HepG2 (cell line): ENCODE measurements around the gene PRDM12. TPM values are rescaled to one million over a fixed set of nuclear protein-coding genes. Genes with fewer than 3 reads are reported as not detected.

ENCODE experiments used
- AGO1 ChIP-seq: fragments of 200-400 bp; formaldehyde crosslinking; IDR thresholded peaks from 2 replicates; pipeline ENCODE4 v1.6.1; 2017; ENCODE audit warnings: mild to moderate bottlenecking, low read depth, low read length, moderate library complexity; ENCODE audit not compliant: poor library complexity, severe bottlenecking
- KMT2B ChIP-seq: IDR thresholded peaks from 2 replicates; pipeline ENCODE4 v1.6.1; 2016; ENCODE audit warnings: missing genetic modification reagents, missing compliant biosample characterization
- MED13 ChIP-seq: sonication (generic); formaldehyde crosslinking; IDR thresholded peaks from 2 replicates; pipeline ENCODE4 v1.5.0; 2020; ENCODE audit warnings: missing genetic modification reagents
- POLR2G ChIP-seq: fragments of 200-400 bp; formaldehyde crosslinking; IDR thresholded peaks from 2 replicates; pipeline ENCODE4 v1.6.1; 2018; ENCODE audit warnings: mild to moderate bottlenecking, low read depth, low read length, moderate library complexity
- SMARCE1 ChIP-seq: fragments of 450-650 bp; IDR thresholded peaks from 2 replicates; pipeline ENCODE4 v1.6.1; 2017; ENCODE audit warnings: borderline replicate concordance
- ZBTB20 ChIP-seq: sonication (generic); formaldehyde crosslinking; IDR thresholded peaks from 2 replicates; pipeline ENCODE4 v1.8.1; 2023; ENCODE audit warnings: missing genetic modification reagents, low read depth, mild to moderate bottlenecking, borderline replicate concordance
- ZEB1 ChIP-seq: IDR thresholded peaks from 2 replicates; pipeline ENCODE4 v1.6.1; 2012; ENCODE audit warnings: mild to moderate bottlenecking, low read depth, inconsistent platforms; ENCODE audit not compliant: insufficient replicate concordance
- ZNF235 ChIP-seq: sonication (generic); formaldehyde crosslinking; IDR thresholded peaks from 2 replicates; pipeline ENCODE4 v1.8.1; 2023; ENCODE audit warnings: mild to moderate bottlenecking, missing genetic modification reagents, borderline replicate concordance
- ZNF841 ChIP-seq: sonication (generic); formaldehyde crosslinking; IDR thresholded peaks from 2 replicates; pipeline ENCODE4 v1.8.1; 2023; ENCODE audit warnings: missing genetic modification reagents, borderline replicate concordance
- ZSCAN30 ChIP-seq: sonication (generic); formaldehyde crosslinking; IDR thresholded peaks from 2 replicates; pipeline ENCODE4 v1.5.0; 2020; ENCODE audit warnings: mild to moderate bottlenecking, missing genetic modification reagents
- polyA plus RNA-seq, 8 experiments: library from polyadenylated mRNA; depleted of rRNA in 3 of 8; stranded (reverse) in 7 of 8; unstranded in 1 of 8; fragments of >200 nt; fragmentation: Illumina TruSeq in 4 of 8; extraction: Trizol in 4 of 8; gene quantifications; 2 replicates each; pipeline versions ENCODE4 v1.2.1 to v1.2.3, GENCODE V29; 2011 to 2016; ENCODE audit warnings: low read depth in 4 of 8, missing spikeins in 1 of 8, mixed read lengths in 1 of 8; ENCODE audit not compliant: insufficient read depth in 1 of 8
- total RNA-seq, 5 experiments: library from RNA; depleted of rRNA; stranded (reverse); fragments of >200 nt; fragmentation: Illumina TruSeq; extraction: Trizol; gene quantifications; 2 replicates each; pipeline ENCODE4 v1.2.3, GENCODE V29; 2016; ENCODE audit warnings: low read depth in 1 of 5
- TF ChIP-seq, protein P1 (sequence below): sonication (generic); formaldehyde crosslinking; IDR thresholded peaks from 2 replicates; pipeline ENCODE4 v1.5.1; 2020; ENCODE audit warnings: missing genetic modification reagents, mild to moderate bottlenecking, borderline replicate concordance
- TF ChIP-seq, protein P2 (sequence below): sonication (generic); formaldehyde crosslinking; IDR thresholded peaks from 2 replicates; pipeline ENCODE4 v1.4.0; 2020; ENCODE audit warnings: missing genetic modification reagents
- TF ChIP-seq, protein P3 (sequence below): sonication (generic); formaldehyde crosslinking; IDR thresholded peaks from 2 replicates; pipeline ENCODE4 v1.4.0; 2020; ENCODE audit warnings: missing genetic modification reagents

Gene PRDM12
- total and polyA plus RNA-seq, 2 of the 13 experiments (the other 11 are each of a cell fraction or from before 2014, with no cell fraction given), result 0.04 to 0.07 TPM

DNA sequence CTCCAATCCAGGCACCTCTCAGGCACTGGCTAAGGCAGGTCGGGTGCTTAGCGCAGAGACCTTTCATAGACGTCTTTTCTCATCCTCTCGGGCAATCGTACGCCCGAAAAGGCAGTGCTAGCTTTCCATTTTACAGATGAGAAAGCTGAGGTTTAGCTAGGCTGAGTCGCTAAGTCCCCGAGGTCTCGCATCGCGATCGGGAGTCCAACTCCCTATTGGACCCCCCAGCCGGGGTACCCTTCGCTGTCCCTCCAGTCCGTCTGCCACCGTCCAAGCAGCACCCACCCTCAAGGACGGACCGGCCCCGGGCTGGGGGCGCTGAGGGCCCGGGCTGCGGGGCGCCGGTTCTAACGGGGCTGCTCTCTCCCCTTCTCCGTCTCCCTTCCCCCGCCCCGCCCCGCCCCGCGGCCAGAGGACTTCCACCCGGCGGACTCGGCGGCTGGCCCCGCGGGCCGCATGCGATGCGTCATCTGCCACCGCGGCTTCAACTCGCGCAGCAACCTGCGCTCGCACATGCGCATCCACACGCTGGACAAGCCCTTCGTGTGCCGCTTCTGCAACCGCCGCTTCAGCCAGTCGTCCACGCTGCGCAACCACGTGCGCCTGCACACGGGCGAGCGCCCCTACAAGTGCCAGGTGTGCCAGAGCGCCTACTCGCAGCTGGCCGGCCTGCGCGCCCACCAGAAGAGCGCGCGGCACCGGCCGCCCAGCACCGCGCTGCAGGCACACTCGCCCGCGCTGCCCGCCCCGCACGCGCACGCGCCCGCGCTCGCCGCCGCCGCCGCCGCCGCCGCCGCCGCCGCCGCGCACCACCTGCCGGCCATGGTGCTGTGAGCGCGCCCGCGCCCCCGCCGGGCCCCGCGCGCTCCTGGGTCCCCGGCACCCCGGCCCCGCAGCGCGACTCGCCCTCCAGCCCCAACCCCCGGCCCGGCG is 16.7 kb downstream of the PRDM12 start (continued):
- TF ChIP-seq, protein P1, sequence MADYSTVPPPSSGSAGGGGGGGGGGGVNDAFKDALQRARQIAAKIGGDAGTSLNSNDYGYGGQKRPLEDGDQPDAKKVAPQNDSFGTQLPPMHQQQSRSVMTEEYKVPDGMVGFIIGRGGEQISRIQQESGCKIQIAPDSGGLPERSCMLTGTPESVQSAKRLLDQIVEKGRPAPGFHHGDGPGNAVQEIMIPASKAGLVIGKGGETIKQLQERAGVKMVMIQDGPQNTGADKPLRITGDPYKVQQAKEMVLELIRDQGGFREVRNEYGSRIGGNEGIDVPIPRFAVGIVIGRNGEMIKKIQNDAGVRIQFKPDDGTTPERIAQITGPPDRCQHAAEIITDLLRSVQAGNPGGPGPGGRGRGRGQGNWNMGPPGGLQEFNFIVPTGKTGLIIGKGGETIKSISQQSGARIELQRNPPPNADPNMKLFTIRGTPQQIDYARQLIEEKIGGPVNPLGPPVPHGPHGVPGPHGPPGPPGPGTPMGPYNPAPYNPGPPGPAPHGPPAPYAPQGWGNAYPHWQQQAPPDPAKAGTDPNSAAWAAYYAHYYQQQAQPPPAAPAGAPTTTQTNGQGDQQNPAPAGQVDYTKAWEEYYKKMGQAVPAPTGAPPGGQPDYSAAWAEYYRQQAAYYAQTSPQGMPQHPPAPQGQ (CRISPR knock-in tag), result no peak
- TF ChIP-seq ZBTB20 (CRISPR knock-in tag), result no peak
- TF ChIP-seq ZSCAN30 (CRISPR knock-in tag), result no peak
- no peak for TF ChIP-seq SMARCE1
- TF ChIP-seq, protein P2, sequence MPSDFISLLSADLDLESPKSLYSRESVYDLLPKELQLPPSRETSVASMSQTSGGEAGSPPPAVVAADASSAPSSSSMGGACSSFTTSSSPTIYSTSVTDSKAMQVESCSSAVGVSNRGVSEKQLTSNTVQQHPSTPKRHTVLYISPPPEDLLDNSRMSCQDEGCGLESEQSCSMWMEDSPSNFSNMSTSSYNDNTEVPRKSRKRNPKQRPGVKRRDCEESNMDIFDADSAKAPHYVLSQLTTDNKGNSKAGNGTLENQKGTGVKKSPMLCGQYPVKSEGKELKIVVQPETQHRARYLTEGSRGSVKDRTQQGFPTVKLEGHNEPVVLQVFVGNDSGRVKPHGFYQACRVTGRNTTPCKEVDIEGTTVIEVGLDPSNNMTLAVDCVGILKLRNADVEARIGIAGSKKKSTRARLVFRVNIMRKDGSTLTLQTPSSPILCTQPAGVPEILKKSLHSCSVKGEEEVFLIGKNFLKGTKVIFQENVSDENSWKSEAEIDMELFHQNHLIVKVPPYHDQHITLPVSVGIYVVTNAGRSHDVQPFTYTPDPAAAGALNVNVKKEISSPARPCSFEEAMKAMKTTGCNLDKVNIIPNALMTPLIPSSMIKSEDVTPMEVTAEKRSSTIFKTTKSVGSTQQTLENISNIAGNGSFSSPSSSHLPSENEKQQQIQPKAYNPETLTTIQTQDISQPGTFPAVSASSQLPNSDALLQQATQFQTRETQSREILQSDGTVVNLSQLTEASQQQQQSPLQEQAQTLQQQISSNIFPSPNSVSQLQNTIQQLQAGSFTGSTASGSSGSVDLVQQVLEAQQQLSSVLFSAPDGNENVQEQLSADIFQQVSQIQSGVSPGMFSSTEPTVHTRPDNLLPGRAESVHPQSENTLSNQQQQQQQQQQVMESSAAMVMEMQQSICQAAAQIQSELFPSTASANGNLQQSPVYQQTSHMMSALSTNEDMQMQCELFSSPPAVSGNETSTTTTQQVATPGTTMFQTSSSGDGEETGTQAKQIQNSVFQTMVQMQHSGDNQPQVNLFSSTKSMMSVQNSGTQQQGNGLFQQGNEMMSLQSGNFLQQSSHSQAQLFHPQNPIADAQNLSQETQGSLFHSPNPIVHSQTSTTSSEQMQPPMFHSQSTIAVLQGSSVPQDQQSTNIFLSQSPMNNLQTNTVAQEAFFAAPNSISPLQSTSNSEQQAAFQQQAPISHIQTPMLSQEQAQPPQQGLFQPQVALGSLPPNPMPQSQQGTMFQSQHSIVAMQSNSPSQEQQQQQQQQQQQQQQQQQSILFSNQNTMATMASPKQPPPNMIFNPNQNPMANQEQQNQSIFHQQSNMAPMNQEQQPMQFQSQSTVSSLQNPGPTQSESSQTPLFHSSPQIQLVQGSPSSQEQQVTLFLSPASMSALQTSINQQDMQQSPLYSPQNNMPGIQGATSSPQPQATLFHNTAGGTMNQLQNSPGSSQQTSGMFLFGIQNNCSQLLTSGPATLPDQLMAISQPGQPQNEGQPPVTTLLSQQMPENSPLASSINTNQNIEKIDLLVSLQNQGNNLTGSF, result peak; percentile 94
- TF ChIP-seq KMT2B, result peak; percentile 63; the same call in 1 of the 2 replicates
- peak; percentile 68; the same call in 1 of the 2 replicates for TF ChIP-seq MED13 (CRISPR knock-in tag)
- no peak; the same call in 1 of the 2 replicates for TF ChIP-seq ZNF235 (CRISPR knock-in tag)
- TF ChIP-seq ZNF841 (CRISPR knock-in tag), result no peak
- TF ChIP-seq AGO1, result no peak
- TF ChIP-seq ZEB1, result no peak
- TF ChIP-seq POLR2G, result peak; percentile 57
- TF ChIP-seq, protein P3, sequence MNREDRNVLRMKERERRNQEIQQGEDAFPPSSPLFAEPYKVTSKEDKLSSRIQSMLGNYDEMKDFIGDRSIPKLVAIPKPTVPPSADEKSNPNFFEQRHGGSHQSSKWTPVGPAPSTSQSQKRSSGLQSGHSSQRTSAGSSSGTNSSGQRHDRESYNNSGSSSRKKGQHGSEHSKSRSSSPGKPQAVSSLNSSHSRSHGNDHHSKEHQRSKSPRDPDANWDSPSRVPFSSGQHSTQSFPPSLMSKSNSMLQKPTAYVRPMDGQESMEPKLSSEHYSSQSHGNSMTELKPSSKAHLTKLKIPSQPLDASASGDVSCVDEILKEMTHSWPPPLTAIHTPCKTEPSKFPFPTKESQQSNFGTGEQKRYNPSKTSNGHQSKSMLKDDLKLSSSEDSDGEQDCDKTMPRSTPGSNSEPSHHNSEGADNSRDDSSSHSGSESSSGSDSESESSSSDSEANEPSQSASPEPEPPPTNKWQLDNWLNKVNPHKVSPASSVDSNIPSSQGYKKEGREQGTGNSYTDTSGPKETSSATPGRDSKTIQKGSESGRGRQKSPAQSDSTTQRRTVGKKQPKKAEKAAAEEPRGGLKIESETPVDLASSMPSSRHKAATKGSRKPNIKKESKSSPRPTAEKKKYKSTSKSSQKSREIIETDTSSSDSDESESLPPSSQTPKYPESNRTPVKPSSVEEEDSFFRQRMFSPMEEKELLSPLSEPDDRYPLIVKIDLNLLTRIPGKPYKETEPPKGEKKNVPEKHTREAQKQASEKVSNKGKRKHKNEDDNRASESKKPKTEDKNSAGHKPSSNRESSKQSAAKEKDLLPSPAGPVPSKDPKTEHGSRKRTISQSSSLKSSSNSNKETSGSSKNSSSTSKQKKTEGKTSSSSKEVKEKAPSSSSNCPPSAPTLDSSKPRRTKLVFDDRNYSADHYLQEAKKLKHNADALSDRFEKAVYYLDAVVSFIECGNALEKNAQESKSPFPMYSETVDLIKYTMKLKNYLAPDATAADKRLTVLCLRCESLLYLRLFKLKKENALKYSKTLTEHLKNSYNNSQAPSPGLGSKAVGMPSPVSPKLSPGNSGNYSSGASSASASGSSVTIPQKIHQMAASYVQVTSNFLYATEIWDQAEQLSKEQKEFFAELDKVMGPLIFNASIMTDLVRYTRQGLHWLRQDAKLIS (CRISPR knock-in tag), result no peak
